Activated CD8-positive, alpha-beta memory T cell treated with anti-CD3 and anti-CD28 coated beads for 24 hours (primary cell): ENCODE measurements around the gene CIB2.

ENCODE experiments used
- DNase-seq: peaks from one replicate; pipeline ENCODE4 v3.0.0-alpha.2; 2020

Gene CIB2

DNA sequence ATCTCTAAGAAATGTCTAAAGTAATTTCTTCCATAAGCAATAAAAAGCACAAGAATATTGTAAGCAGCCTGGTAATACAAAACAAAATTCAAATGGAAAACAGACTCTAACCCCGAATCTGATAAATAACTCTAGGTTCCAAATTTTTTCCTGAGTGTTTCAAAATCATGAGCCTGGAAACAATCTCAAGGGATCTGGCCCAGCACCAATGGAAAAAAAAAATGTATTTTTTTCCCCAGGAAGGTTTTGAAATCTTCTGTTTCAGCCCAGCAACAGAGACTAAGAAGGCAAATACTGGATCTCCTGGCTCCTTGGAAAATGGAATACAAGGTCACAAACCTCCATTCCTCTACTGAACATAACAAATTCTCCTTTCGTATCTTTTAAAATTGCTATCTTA, 66.7 kb downstream of the CIB2 start:
- DNase-seq, result no peak

DNA sequence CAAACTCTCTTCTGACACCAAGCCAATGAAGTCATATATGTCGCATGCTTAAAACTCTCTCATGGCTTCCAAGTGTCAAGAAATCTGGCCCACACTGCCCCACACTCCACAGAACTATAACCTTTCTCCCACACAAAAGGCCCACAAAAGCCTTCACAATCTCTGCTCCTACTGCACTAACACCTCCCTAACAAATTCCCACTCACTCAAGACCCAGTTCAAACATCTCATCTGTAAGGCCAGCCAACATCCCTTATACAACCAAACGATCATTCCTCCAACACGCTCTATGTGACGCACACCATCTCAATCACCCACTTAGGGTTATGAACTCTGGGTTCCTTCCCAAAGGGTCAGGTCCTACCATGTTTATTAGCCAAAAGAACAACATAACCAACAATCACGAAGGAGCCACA, 67.3 kb downstream of the CIB2 start:
- no peak for DNase-seq

DNA sequence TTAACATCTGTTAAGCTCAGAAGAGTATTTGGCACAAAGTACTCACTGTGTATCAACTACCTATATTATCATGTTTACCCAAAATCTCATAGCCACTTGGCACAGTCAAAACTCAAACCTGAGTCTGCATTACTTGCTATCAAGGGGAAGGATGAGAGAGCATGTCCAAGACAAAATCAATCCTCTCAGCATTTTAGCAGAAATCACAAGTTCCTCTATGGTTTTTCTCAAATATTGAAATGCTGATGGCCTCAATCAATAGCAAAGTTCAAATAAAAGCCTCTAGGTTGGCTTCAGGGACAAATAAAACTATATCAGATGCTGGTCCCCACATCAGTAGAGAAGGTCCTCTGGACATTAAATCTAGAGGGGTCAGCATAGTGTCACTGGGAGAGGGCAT, 68.0 kb downstream of the CIB2 start:
- no peak for DNase-seq

DNA sequence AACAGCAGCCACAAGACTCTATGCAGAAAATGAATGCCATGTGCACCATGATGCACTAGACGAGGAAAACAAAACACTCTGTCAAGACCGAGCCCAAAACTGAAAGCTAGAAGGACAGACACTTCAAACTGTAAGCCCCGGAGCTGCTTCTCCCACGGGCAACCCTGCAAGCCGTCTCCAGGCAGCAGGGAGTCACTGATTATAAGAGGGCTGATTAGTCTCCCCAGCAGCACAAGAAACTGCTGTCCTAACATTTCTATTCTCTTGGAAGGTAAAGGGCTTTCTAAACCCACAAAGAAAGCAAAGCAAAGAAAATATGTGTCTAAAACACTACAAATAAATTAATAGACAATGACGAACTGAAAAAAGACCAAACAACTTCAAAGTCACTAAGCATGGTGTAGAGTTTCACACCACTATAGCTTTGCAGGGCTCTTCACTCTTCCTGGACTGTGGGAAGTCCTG, 69.2 kb downstream of the CIB2 start:
- DNase-seq, result no peak

DNA sequence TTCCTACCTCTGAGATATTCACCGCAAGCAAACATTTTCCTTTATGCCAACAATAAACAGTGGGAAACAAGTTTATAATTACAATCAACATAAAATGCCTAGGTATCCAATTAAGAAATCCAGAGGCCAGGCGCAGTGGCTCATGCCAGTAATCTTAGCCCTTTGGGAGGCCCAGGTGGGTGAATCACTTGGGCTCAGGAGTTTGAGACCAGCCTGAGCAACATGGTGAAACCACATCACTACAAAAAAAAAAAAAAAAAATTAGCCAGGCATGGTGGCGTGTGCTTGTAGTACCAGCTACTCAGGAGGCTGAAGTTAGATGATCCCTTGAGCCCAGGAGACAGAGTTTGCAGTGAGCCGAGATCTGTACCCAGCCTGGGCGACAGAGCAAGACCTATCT, 71.0 kb downstream of the CIB2 start:
- no peak for DNase-seq

DNA sequence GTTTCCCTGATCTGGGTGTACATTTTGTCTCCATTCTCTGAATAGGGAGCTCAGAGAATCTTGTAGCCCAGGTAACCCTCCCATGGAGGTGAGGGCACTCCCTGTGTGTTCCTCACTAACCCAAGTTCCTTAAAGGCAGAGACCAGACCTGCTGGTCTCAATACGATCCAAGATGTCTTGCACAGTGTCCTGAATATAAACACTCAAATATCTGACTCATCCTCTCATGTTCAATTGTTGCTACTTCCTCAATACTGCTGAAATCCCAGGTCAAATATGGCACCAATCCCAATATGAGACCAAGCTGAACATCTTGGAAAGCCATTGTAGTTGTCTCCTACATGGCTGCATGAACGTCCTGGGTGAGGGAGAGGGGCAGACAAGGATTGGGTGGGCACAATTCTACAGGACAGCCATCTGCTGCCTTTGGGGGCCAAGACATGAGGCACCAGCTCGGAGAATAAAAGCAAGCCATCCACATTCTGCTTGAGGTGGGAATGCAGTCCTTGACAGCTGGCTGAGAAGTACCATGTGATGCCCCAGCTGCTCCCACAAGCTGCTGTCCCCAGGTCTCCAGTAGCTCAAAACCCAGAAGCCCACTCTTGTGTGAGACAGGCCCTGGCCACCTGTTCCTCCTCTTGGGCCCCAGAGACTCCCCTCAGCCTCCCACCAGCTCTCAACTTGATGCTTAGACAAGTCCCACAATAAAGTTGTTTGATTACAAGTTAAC, 72.0 kb downstream of the CIB2 start:
- no peak for DNase-seq

DNA sequence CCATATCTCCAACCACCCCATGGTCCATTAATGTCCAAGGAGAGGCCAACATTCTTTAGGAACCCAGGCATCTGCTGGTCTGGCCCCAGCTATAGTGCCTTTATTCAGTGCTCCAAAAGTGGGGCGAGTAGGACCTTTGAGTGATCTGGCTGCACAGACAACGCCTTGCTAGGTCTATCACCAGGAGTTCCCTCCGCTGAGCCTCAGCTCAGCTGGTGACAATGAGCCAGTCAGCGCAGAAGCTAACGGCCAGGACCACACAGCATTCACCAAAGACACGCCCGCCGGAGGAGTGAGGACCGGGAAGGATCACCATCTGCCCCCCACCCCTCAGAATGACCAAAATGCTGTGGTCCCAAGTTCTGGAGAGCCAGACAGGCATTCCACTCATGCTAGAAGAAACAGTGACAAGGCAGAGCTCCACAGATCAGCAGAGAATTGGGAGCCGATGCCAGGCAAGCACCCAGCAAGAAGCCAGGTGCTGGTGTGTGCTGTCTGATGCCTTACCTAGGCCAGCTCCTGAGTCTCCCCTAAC, 72.8 kb downstream of the CIB2 start:
- DNase-seq, result no peak

DNA sequence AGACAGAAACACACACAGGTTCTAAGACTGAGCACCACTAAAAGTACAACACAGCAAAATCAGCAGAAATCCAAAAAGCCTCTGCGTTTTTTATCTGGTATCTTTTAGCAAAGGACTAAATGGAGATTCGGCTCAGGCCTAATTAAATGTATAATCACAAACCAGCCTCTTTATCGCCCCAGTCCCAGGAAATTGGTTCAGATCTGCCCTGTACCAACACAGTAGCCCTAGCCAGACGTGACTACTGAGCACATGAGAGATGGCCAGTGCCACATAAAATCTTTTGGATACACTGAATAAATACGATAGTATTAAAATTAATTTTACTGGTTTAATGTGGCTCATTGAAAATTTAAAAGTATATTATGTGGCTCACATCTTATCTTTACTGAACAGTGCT, 73.4 kb downstream of the CIB2 start:
- no peak for DNase-seq

DNA sequence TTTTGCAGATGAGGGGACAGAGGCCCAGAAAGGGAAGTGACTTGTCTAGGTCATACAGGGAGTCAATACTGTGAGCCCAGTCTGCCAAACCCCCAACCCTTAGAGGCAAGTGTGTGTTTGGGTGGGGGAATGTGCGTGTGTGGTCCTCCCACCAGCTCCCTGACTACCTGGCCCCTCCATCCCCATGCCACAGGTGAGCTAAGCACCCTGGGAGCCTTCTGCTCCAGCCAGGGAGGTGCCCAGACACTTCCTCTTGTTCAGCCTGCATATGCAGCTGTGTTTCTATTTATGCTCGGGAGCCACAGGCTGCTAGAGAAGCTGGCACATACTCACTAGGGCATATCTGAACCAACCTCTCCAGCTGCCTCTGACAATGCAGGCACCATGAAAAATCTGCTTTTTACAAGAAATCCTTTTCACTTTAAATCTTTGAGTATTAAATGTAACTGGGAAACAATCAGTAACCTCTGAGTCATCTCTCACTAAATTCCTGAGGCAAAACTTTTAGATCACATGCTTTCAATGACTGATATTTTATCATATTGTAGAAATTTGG, 74.5 kb downstream of the CIB2 start:
- peak; percentile 59 for DNase-seq

DNA sequence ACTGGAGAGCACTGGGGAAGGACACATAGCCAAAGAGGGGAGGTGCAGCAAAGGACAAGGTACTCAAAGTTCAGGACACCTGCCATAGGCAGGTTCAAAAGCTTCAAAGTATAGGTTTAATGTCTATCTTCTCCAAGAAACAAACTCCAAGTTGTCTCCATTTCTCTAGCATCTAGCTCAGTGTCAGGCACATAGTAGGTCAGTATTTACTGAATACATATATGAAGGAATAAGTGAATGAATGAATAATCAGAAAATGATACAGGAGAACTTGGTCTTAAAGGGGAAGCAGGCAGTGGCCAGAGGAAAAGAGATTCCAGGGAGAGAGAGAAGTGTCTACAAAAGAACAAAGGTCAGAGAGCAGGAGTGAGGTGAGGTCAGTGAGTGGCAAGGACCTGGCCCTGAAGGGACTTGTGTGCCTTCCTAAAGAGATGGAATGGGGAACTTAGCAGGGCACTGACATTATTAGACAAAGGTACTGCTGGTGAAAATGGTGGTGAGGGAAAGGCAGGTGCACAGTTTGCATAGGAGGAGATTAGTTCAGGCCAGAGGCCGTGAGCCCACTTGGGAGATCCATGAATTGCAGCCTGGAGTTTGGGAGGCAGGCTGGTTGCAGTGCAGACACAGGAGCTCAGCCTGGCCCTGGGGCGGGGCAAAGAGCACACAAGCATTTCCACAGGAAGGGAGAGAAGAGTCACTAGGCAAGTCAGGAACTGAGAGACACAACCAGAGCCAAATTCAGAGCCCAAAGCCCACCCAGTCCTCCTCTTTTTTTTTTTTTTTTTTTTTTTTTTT, 75.1 kb downstream of the CIB2 start:
- DNase-seq, result peak; percentile 57

DNA sequence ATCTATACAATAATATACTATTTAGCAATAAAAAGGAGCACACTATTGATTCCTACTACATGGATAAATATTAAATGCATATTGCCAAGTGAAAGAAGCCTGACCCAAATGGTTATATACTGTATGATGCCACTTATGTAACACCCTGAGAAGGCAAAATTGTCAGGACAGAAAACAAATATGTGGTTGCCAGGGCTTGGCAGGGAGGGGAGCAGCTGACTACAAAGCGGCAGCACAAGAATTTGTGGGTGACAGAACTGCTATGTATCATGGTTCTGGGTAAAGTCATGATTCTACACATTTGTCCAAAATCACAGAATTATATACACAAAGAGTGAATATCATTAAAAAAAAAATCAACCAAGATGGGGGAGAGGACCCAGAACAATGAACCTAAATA, 76.3 kb downstream of the CIB2 start:
- DNase-seq, result peak; percentile 51
